Vagina (tissue), 2 donors: ENCODE results near the gene EEF1G.

Experiments
- POLR2A ChIP-seq, 2 donors: fragments of 450-650 bp; IDR thresholded peaks; one replicate each; pipeline ENCODE4 v1.6.1; 2017; ENCODE audit warnings: antibody characterized with exemption in 2 of 2, mild to moderate bottlenecking in 2 of 2, moderate library complexity in 2 of 2
- POLR2AphosphoS5 ChIP-seq, 2 donors: sonication (generic); formaldehyde crosslinking; IDR thresholded peaks; one replicate each; pipeline ENCODE4 v1.9.0; 2017; ENCODE audit warnings: antibody characterized with exemption in 2 of 2, mild to moderate bottlenecking in 2 of 2, low read depth in 1 of 2; ENCODE audit not compliant: insufficient read depth in 1 of 2
- TF ChIP-seq, protein P1 (sequence below), 3 experiments: fragments of 450-650 bp in 2 of 3; fragments of 200-600 bp in 1 of 3; sonication (generic) in 1 of 3; IDR thresholded peaks; one replicate each; pipeline ENCODE4 v1.5.1; 2017 to 2019; ENCODE audit warnings: antibody characterized with exemption in 3 of 3, mild to moderate bottlenecking in 2 of 3, moderate library complexity in 2 of 3

DNA sequence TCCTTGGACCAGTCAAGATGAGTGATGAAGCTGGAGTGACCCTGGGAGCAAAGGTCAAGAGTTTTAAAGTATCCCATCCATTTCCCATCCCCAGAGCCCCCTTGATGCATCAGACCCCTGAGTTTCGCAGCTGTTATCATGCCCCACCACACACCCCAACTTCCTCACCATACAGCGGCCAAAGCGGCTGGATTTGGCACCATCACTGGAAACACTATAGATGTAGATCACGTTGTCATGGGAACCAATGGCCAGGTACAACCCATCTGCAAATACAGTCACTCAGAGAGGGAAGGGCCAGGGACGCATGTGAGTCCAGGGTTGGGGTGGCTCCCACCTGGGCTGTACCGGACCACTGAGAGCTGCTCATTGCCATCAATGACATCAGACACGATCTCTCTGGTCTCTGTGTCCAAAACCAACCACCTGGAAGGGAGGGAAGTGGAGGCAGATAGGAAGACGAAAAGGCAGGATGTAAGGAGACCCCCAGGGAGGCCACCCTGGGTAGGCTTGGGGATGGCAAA is 30.1 kb upstream of the EEF1G start:
- TF ChIP-seq, protein P1, sequence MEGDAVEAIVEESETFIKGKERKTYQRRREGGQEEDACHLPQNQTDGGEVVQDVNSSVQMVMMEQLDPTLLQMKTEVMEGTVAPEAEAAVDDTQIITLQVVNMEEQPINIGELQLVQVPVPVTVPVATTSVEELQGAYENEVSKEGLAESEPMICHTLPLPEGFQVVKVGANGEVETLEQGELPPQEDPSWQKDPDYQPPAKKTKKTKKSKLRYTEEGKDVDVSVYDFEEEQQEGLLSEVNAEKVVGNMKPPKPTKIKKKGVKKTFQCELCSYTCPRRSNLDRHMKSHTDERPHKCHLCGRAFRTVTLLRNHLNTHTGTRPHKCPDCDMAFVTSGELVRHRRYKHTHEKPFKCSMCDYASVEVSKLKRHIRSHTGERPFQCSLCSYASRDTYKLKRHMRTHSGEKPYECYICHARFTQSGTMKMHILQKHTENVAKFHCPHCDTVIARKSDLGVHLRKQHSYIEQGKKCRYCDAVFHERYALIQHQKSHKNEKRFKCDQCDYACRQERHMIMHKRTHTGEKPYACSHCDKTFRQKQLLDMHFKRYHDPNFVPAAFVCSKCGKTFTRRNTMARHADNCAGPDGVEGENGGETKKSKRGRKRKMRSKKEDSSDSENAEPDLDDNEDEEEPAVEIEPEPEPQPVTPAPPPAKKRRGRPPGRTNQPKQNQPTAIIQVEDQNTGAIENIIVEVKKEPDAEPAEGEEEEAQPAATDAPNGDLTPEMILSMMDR (IDR thresholded peaks at IDR 0.05) = no peak
- TF ChIP-seq POLR2A (IDR thresholded peaks at IDR 0.05) (no peak), POLR2AphosphoS5 (IDR thresholded peaks at IDR 0.05; ENCODE audit: insufficient read depth in 1 of 2, low read depth in 1 of 2) (no peak)
